ENCODE data around the gene DRC7.

- no peak for TF ChIP-seq GATA3 (IDR thresholded peaks at IDR 0.05; ENCODE audit: low read depth, low read length)
- no peak for TF ChIP-seq GATA2 (IDR thresholded peaks at IDR 0.05; ENCODE audit: low read depth, low read length)
Measured at GRCh38 chr16:57738844-57739243, 44.2 kb downstream of the DRC7 start.

All from SH-SY5Y (cell line).